ENCODE measurements around the gene PLEKHH3.

The PLEKHH3 gene

GRCh38 chr17:42685831-42686230 is 9.0 kb upstream of the PLEKHH3 start:
- no peak for DNase-seq (ENCODE audit: low spot score)

- DNase-seq (ENCODE audit: low spot score): no peak
Observed at GRCh38 chr17:42684929-42685556, 8.2 kb upstream of the PLEKHH3 start.

GRCh38 chr17:42683407-42684034 is 6.7 kb upstream of the PLEKHH3 start:
- no peak for DNase-seq (ENCODE audit: low spot score)

- DNase-seq (ENCODE audit: low spot score): peak; percentile 84
Observed at GRCh38 chr17:42682722-42683403, 6.1 kb upstream of the PLEKHH3 start.

GRCh38 chr17:42681976-42682721 is 5.4 kb upstream of the PLEKHH3 start, which contains the start of gene CNTNAP1:
Gene CNTNAP1 (plus strand): TSS chr17:42682531. CDS start chr17:42682830, 299 bp downstream.
- peak; percentile 85 for DNase-seq (ENCODE audit: low spot score)

GRCh38 chr17:42680331-42680808 is 3.6 kb upstream of the PLEKHH3 start:
- no peak for DNase-seq (ENCODE audit: low spot score)

GRCh38 chr17:42679492-42680330 is 2.9 kb upstream of the PLEKHH3 start:
- no peak for DNase-seq (ENCODE audit: low spot score)

GRCh38 chr17:42678951-42679491 is 2.2 kb upstream of the PLEKHH3 start:
- no peak for DNase-seq (ENCODE audit: low spot score)

- peak; percentile 96 for DNase-seq (ENCODE audit: low spot score)
Observed at GRCh38 chr17:42677921-42678781, 1.4 kb upstream of the PLEKHH3 start.

- peak; percentile 99 for DNase-seq (ENCODE audit: low spot score)
Observed at GRCh38 chr17:42677012-42677857, 441 bp upstream of the PLEKHH3 start.

GRCh38 chr17:42675965-42676423 is 800 bp downstream of the PLEKHH3 start:
- DNase-seq (ENCODE audit: low spot score): peak; percentile 78

- peak; percentile 76 for DNase-seq (ENCODE audit: low spot score)
Observed at GRCh38 chr17:42675348-42675964, 1.3 kb downstream of the PLEKHH3 start.

GRCh38 chr17:42674755-42675347 is 1.9 kb downstream of the PLEKHH3 start:
- no peak for DNase-seq (ENCODE audit: low spot score)

GRCh38 chr17:42673885-42674754 is 2.7 kb downstream of the PLEKHH3 start:
- peak; percentile 78 for DNase-seq (ENCODE audit: low spot score)

GRCh38 chr17:42673266-42673884 is 3.4 kb downstream of the PLEKHH3 start:
- DNase-seq (ENCODE audit: low spot score): no peak

GRCh38 chr17:42672038-42672437 is 4.8 kb downstream of the PLEKHH3 start:
- peak; percentile 40 for DNase-seq (ENCODE audit: low spot score)
